HG03039 (cell line): ENCODE data around the gene PCBP1.
"Not testable (repeated sequence)": the region's sequence is repeated elsewhere in the genome, so short reads cannot be mapped to it uniquely, and the experiment has no call there.

Source experiments
- ATAC-seq: cut with Tn5 transposase; IDR thresholded peaks from one replicate; pipeline ENCODE4 v1.9.1; 2021; ENCODE audit warnings: mild to moderate bottlenecking, moderate library complexity; ENCODE audit not compliant: unreplicated experiment

PCBP1 gene

GRCh38 chr2:70123051-70123828, 36.0 kb downstream of the PCBP1 start:
- no peak for ATAC-seq

- no peak for ATAC-seq
Measured at GRCh38 chr2:70123829-70124116, 36.5 kb downstream of the PCBP1 start.

GRCh38 chr2:70124983-70125480, 37.8 kb downstream of the PCBP1 start:
- ATAC-seq = peak; percentile 41

- no peak for ATAC-seq
Measured at GRCh38 chr2:70125498-70125898, 38.2 kb downstream of the PCBP1 start.

- no peak for ATAC-seq
Measured at GRCh38 chr2:70126413-70126812, 39.1 kb downstream of the PCBP1 start.

GRCh38 chr2:70128005-70128404, 40.7 kb downstream of the PCBP1 start:
- ATAC-seq = no peak

GRCh38 chr2:70131344-70132143, 44.3 kb downstream of the PCBP1 start:
- ATAC-seq = not testable (repeated sequence)

GRCh38 chr2:70132244-70133126, 45.2 kb downstream of the PCBP1 start:
- ATAC-seq = no peak

- no peak for ATAC-seq
Measured at GRCh38 chr2:70133127-70133452, 45.8 kb downstream of the PCBP1 start.

- ATAC-seq = no peak
Measured at GRCh38 chr2:70133491-70134322, 46.4 kb downstream of the PCBP1 start.

- ATAC-seq = not testable (repeated sequence)
Measured at GRCh38 chr2:70134323-70134983, 47.2 kb downstream of the PCBP1 start.
